DOHH2 (cell line): ENCODE results near the gene SKAP1.

Experiments used
- H3F3A ChIP-seq: fragments of 200-600 bp; sonication (generic), shearing (Covaris generic); 2 replicates; pipeline ENCODE4 v1.6.0; 2016; ENCODE audit warnings: antibody characterized with exemption, mild to moderate bottlenecking; ENCODE audit not compliant: control insufficient read depth, insufficient read depth
- H3K27ac ChIP-seq: fragments of 200-600 bp; sonication (generic); 2 replicates; pipeline ENCODE4 v1.5.1; 2014; ENCODE audit warnings: low read depth, mild to moderate bottlenecking, low read length, moderate library complexity
- H3K27me3 ChIP-seq: fragments of 200-600 bp; sonication (generic); 2 replicates; pipeline ENCODE4 v1.6.1; 2014; ENCODE audit warnings: mild to moderate bottlenecking, low read length, mixed read lengths; ENCODE audit not compliant: control insufficient read depth
- H3K36me3 ChIP-seq: fragments of 200-600 bp; sonication (generic); 2 replicates; pipeline ENCODE4 v1.6.1; 2014; ENCODE audit warnings: mild to moderate bottlenecking, low read length, moderate library complexity, mixed read lengths; ENCODE audit not compliant: control insufficient read depth
- H3K4me1 ChIP-seq: fragments of 200-600 bp; sonication (generic); 2 replicates; pipeline ENCODE4 v1.6.1; 2014; ENCODE audit warnings: mild to moderate bottlenecking, low read length, mixed read lengths; ENCODE audit not compliant: control insufficient read depth
- H3K4me2 ChIP-seq: fragments of 200-600 bp; sonication (generic); 2 replicates; pipeline ENCODE4 v1.6.0; 2014; ENCODE audit warnings: mild to moderate bottlenecking, low read length, moderate library complexity
- H3K4me3 ChIP-seq: fragments of 200-600 bp; sonication (generic); 2 replicates; pipeline ENCODE4 v1.5.1; 2014; ENCODE audit warnings: mild to moderate bottlenecking, low read length, mixed read lengths
- H3K79me2 ChIP-seq: fragments of 200-600 bp; sonication (generic); 2 replicates; pipeline ENCODE4 v1.6.1; 2014; ENCODE audit warnings: mild to moderate bottlenecking, low read length, mixed read lengths; ENCODE audit not compliant: control insufficient read depth
- H3K9me2 ChIP-seq: fragments of 200-600 bp; sonication (generic); replicated peaks from 2 replicates; pipeline ENCODE4 v1.6.1; 2014; ENCODE audit warnings: mild to moderate bottlenecking, low read length, mixed read lengths; ENCODE audit not compliant: control insufficient read depth
- H3K9me3 ChIP-seq: fragments of 200-600 bp; sonication (generic); 2 replicates; pipeline ENCODE4 v1.6.1; 2014; ENCODE audit warnings: antibody characterized with exemption, low read length, mixed read lengths; ENCODE audit not compliant: control insufficient read depth, insufficient read depth
- H4K20me1 ChIP-seq: fragments of 200-600 bp; sonication (generic); 2 replicates; pipeline ENCODE4 v1.6.0; 2014; ENCODE audit warnings: low read depth, mild to moderate bottlenecking, antibody characterized with exemption, low read length, moderate library complexity; ENCODE audit not compliant: control insufficient read depth, insufficient read depth
- EZH2phosphoT487 ChIP-seq: fragments of 200-600 bp; sonication (generic); IDR thresholded peaks from 2 replicates; pipeline ENCODE4 v1.6.1; 2017; ENCODE audit warnings: borderline replicate concordance, mild to moderate bottlenecking, antibody characterized with exemption, low read length, moderate library complexity, mixed read lengths
- TF ChIP-seq, protein P1 (sequence below): fragments of 200-600 bp; sonication (generic); IDR thresholded peaks from one replicate; pipeline ENCODE4 v1.5.1; 2014; ENCODE audit warnings: antibody characterized with exemption, mild to moderate bottlenecking, low read depth, low read length; ENCODE audit not compliant: poor library complexity, severe bottlenecking

The SKAP1 gene

DNA sequence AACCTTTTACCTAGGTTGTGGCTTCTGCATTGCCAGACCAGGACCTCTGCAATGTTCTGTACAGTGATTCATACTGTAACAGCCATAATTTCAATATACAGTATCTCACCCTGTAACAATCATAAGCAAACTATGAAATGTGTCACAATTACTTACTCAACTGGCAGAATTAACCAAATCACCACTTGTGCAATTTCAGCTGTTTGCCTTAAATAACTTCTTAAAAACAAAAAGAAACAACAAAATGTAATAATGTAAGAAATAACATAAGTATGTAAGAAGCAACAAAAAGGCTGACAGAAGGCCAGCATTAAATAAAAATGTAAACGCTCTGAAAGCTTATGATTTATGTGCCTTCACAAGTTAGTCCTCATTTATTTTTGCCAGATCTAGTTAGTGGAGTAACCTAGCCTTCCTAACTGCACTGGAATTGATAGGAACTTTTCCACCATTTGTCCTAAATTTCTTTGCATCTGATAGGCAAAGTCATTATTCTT is 96.9 kb downstream of the SKAP1 start:
- no peak overlapping the region for H3K4me2 ChIP-seq
- no peaks in the 10 kb centered on the region for H3K4me1 ChIP-seq
- no peak overlapping the region for H3K4me3 ChIP-seq

DNA sequence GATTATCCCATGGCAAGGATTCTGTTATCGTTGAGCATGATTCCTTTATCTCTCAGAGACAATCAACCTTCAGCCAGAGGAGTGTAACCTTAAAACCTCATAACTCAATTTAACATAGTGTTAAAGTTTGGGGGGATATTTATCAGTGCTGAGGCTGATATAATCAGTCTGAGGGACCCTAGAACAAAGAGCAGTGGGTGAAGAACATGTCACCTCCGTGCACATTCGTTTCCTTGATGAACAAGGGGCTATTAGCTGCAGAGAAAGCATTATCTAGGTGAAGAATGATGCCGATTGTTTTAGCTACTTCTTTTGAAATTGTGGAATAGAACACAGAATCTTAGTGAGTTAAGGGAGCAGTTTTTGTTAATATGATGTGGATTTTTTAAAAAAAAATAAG is 99.1 kb downstream of the SKAP1 start:
- Histone ChIP-seq H3K4me1 (no peaks in the 10 kb centered on the region), H3K27me3 (peaks cover 33% of the 10 kb centered on the region), H3K4me3 (no peak overlapping the region), H3K4me2 (no peak overlapping the region), H3K27ac (no peak overlapping the region), H3F3A (no peaks in the 10 kb centered on the region), H3K36me3 (no peaks in the 10 kb centered on the region), H3K79me2 (no peaks in the 10 kb centered on the region), H3K9me3 (no peaks in the 10 kb centered on the region), H3K9me2 (no peaks in the 10 kb centered on the region), H4K20me1 (no peaks in the 10 kb centered on the region)
- TF ChIP-seq EZH2phosphoT487, result no peak
- TF ChIP-seq, protein P1, sequence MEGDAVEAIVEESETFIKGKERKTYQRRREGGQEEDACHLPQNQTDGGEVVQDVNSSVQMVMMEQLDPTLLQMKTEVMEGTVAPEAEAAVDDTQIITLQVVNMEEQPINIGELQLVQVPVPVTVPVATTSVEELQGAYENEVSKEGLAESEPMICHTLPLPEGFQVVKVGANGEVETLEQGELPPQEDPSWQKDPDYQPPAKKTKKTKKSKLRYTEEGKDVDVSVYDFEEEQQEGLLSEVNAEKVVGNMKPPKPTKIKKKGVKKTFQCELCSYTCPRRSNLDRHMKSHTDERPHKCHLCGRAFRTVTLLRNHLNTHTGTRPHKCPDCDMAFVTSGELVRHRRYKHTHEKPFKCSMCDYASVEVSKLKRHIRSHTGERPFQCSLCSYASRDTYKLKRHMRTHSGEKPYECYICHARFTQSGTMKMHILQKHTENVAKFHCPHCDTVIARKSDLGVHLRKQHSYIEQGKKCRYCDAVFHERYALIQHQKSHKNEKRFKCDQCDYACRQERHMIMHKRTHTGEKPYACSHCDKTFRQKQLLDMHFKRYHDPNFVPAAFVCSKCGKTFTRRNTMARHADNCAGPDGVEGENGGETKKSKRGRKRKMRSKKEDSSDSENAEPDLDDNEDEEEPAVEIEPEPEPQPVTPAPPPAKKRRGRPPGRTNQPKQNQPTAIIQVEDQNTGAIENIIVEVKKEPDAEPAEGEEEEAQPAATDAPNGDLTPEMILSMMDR, result no peak

More for the DNA sequence above, 96.9 kb downstream of the SKAP1 start:
- Histone ChIP-seq H3K36me3 (no peaks in the 10 kb centered on the region), H3K9me2 (no peaks in the 10 kb centered on the region), H3F3A (no peaks in the 10 kb centered on the region), H3K27me3 (peaks cover 41% of the 10 kb centered on the region), H3K27ac (no peak overlapping the region), H4K20me1 (0 out of 2 replicates have a peak, but pooled peaks cover 3% of the 10 kb centered on the region), H3K79me2 (no peaks in the 10 kb centered on the region), H3K9me3 (no peaks in the 10 kb centered on the region)
- TF ChIP-seq, protein P1, result no peak
- no peak for TF ChIP-seq EZH2phosphoT487

DNA sequence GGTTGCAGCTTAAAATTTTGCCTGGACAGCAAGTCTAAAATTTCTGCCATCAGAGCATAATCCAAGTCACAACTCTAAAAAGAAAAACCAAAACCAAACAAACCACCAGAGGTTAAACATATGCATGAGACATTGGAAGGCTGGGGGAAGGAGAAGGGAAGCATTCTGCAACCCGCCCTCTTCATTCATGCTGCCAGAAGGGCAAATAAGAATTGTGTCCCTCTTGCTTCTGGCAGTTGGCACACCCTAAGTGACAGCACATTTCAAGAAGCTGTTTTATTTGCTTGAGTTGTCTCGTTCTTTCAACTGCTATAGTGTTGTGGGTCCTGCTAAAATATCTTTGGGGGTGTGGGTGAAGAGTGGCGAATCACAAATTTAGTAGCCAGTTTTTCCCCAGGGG is 99.6 kb downstream of the SKAP1 start:
- TF ChIP-seq EZH2phosphoT487, result no peak
- TF ChIP-seq, protein P1, result no peak
- Histone ChIP-seq H3K9me2 (no peaks in the 10 kb centered on the region), H3K4me2 (no peak overlapping the region), H3K9me3 (no peaks in the 10 kb centered on the region), H3K4me1 (no peaks in the 10 kb centered on the region), H3K27me3 (peaks cover 31% of the 10 kb centered on the region), H3K4me3 (no peak overlapping the region), H3K79me2 (no peaks in the 10 kb centered on the region), H3K27ac (no peak overlapping the region), H4K20me1 (no peaks in the 10 kb centered on the region), H3F3A (no peaks in the 10 kb centered on the region), H3K36me3 (no peaks in the 10 kb centered on the region)
